HPDE6-E6E7 (cell line): ENCODE measurements around the gene LDB3.

Source experiments
- DNase-seq: peaks from one replicate; pipeline ENCODE4 v3.0.0; 2011; ENCODE audit warnings: missing footprints; ENCODE audit errors: extremely low spot score

The LDB3 gene

GRCh38 chr10:86664341-86665217 lies 3.7 kb upstream of the LDB3 start:
- DNase-seq, result no peak

GRCh38 chr10:86665218-86665607 lies 3.1 kb upstream of the LDB3 start:
- no peak for DNase-seq

GRCh38 chr10:86665868-86666267 lies 2.4 kb upstream of the LDB3 start:
- no peak for DNase-seq

- no peak for DNase-seq
Measured at GRCh38 chr10:86666538-86666937, 1.8 kb upstream of the LDB3 start.

- DNase-seq, result no peak
Measured at GRCh38 chr10:86667421-86668181, 710 bp upstream of the LDB3 start.

- DNase-seq, result no peak
Measured at GRCh38 chr10:86670290-86670811, 2.0 kb downstream of the LDB3 start.

GRCh38 chr10:86670876-86671275 lies 2.6 kb downstream of the LDB3 start:
- DNase-seq, result no peak

- DNase-seq, result no peak
Measured at GRCh38 chr10:86671419-86671818, 3.1 kb downstream of the LDB3 start.

- no peak for DNase-seq
Measured at GRCh38 chr10:86671985-86672710, 3.8 kb downstream of the LDB3 start.

- no peak for DNase-seq
Measured at GRCh38 chr10:86673216-86673826, 5.0 kb downstream of the LDB3 start.

- DNase-seq, result no peak
Measured at GRCh38 chr10:86673827-86674581, 5.7 kb downstream of the LDB3 start.

- DNase-seq, result no peak
Measured at GRCh38 chr10:86674912-86675311, 6.6 kb downstream of the LDB3 start.

- DNase-seq, result no peak
Measured at GRCh38 chr10:86677374-86677773, 9.1 kb downstream of the LDB3 start.

- no peak for DNase-seq
Measured at GRCh38 chr10:86678999-86679792, 10.9 kb downstream of the LDB3 start.

- DNase-seq, result no peak
Measured at GRCh38 chr10:86681047-86681446, 12.7 kb downstream of the LDB3 start.

- no peak for DNase-seq
Measured at GRCh38 chr10:86681722-86682386, 13.5 kb downstream of the LDB3 start.

GRCh38 chr10:86682675-86683074 lies 14.4 kb downstream of the LDB3 start:
- no peak for DNase-seq

GRCh38 chr10:86684331-86685097 lies 16.2 kb downstream of the LDB3 start:
- no peak for DNase-seq

GRCh38 chr10:86685416-86685815 lies 17.1 kb downstream of the LDB3 start:
- DNase-seq, result no peak
